Stimulated activated CD8-positive, alpha-beta memory T cell treated with anti-CD3 and anti-CD28 coated beads, Interleukin-12 subunit alpha, Interleukin-12 subunit beta, amount 100 ng/mL, for 4 hours (primary cell): ENCODE data around the gene PLPP1.
A peak's percentile ranks its signal among the peaks of the same experiment; 100 is the strongest.

Source experiments
- DNase-seq: peaks from one replicate; pipeline ENCODE4 v3.0.0-alpha.2; 2020; ENCODE audit warnings: low read depth

The PLPP1 gene

DNA sequence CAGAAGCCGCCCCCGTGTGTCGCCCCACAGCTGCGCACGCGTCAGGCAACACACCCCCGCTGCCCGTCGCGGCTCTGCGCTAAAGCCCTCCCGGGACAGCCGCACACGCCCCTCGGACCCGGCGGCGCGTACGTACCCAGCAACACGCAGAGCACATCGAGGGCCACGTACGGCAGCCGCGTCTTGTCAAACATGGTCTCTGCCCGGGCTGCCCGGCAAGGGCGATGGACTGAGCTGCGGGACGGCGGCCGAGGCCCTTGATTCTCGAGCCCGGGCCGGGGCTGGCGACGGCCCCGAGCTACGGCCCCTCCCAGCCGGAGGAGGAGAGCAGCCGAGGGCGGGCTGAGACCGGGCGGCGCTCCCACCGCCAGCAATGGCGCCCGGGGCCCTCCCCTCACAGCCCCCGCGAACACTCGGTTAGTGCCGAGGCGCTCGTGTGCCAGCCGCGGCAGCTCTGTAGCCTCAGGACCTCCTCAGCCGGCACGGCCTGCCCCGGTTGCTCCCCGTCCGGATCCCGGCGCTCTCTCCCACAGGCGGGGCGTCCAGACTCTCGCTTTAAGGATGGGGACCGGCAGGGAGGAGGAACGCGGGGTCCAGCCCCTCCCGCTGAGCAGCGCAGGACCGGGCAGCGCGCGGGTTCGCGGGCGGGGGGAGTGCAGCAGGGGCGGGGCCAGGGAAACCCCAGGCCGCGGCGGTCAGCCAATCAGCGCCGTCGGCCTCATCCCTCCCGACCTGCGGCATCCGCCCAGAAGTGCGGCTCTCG, at the start of gene PLPP1:
TSS of gene PLPP1 (minus strand) at position 529 of the 763 bp plus-strand sequence. CDS start at position 194, 335 bp downstream.
- peak; percentile 83 for DNase-seq

GRCh38 chr5:55583578-55583977, 48.8 kb upstream of the PLPP1 start:
- no peak for DNase-seq

- no peak for DNase-seq
These were observed 47.5 kb upstream of the PLPP1 start for GRCh38 chr5:55582256-55582655.

DNA sequence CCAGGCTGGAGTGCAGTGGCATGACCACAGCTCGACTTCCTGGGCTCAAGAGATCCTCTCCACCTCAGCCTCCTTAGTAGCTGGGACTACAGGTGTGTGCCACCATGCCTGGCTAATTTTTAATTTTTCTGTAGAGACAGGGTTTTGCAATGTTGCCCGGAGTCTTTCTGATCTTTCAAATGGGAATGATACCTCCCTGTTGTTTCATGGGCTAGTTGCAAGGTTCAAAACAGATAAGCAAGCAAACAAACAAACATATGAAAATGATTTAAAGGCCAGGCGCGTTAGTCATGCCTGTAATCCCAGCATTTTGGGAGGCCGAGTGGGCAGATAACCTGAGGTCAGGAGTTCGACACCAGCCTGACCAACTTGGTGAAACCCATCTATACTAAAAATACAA, 45.3 kb upstream of the PLPP1 start:
- no peak for DNase-seq

DNA sequence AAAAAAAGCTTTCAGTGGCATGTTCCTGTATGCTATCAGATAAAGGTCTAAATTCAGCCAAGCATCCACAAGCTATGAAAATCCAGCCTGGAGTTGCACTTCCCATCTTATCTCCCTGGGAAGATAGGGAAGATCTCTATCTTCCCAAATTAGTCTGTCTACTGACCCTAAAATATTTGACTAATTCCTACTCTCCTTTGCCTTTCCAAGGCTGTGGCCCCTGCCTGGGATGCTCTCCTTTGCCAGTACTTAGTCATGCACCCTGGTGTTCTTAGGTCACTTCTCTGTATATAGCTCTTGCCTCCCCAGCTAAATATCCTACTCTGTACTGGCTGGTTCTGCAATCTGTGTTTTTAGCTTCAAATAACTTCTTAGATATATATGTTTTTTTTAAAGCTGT, 44.0 kb upstream of the PLPP1 start:
- DNase-seq = no peak

DNA sequence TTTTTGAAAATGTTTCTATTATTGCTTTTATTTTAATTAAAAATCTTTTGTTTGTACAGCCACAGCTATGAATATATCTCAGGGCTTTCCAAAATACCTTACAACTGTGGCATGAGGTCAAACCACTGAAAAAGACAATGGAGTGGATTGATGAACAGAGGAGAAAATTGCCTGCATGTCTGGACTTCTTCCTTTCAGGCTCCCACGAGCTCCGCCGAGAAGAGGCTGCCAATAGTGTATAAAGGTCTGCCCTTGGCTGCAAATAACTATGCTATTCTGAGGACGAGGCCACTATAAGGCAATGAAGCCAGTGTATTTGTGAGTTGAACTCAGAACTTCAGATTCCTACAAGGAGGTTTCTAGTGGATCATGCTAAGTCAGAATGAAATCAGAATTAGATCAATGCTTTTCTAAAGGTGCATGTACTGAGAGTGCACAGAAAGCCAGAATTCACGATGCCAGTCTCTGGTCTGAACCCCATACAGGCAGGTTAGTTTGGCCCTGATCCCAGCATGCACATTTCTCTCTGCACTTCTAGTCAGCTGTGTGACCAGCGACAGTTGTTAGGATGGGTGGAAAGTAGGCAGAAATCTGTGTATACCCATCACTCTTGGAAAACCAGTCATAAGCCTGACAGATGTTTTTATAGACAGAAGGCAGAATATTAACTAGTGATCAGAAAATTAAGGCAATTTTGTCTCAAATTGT, 42.7 kb upstream of the PLPP1 start:
- DNase-seq = no peak

- no peak for DNase-seq
These were observed 41.9 kb upstream of the PLPP1 start for GRCh38 chr5:55576661-55577060.

GRCh38 chr5:55575815-55576583, 41.2 kb upstream of the PLPP1 start:
- no peak for DNase-seq

DNA sequence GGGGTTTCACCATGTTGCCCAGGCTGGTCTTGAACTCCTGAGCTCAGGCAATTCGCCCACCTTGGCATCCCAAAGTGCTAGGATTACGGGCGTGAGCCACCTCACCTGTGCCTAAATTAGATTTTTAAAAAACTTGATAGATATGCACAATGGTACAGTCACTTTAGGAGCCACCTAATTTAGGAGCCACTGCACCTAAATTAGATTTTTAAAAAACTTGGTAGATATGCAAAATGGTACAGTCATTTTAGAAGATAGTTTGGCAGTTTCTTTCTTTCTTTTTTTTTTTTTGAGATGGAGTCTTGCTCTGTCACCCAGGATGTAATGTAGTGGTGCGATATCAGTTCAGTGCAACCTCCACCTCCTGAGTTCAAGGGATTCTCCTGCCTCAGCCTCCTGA, 37.8 kb upstream of the PLPP1 start:
- DNase-seq = no peak

- DNase-seq = no peak
These were observed 37.3 kb upstream of the PLPP1 start for GRCh38 chr5:55572020-55572419.

GRCh38 chr5:55570570-55570969, 35.8 kb upstream of the PLPP1 start:
- DNase-seq = no peak

GRCh38 chr5:55570026-55570425, 35.3 kb upstream of the PLPP1 start:
- DNase-seq = no peak

GRCh38 chr5:55569513-55569865, 34.7 kb upstream of the PLPP1 start:
- no peak for DNase-seq

DNA sequence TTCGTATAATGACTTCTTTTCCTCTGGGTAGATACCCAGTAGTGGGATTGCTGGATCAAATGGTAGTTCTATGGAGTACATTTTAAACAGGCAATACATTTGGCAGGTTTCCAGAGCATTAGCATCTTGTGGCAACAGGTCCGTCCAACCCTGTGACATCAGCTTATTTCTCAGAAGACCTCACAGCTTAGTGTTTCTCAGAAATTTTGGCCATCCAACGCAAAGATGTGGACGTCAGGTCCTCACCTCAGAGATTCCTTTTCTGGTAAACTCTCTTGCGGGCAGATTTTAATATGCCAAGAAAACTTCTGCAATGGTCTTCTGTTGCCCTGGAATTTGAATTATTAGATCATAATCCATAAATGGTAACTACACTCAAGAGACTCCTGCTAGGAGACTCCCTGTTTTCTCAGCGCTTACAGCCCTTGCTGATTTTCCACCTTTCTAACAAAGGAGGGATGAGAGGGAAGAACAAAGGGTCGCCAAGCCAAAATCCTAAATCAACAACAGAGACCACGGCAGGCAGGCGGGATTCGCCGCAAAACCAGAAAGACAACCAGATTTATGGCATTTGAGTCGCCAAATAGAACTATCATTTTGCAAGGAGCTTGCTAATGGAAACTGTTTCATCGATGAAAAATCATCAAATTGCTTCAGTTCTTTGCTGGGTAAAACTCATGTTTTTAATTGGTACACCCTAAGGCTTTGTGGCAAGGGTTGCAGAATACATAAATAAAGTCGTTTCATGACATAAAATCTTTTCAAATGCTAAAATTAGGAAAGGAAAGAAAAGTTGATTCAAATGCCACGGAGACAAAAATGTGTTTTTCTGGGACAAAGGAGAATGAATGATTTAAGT, 34.1 kb upstream of the PLPP1 start:
- no peak for DNase-seq

- DNase-seq = no peak
These were observed 30.0 kb upstream of the PLPP1 start for GRCh38 chr5:55564721-55565120.

GRCh38 chr5:55558484-55558883, 23.7 kb upstream of the PLPP1 start:
- no peak for DNase-seq

DNA sequence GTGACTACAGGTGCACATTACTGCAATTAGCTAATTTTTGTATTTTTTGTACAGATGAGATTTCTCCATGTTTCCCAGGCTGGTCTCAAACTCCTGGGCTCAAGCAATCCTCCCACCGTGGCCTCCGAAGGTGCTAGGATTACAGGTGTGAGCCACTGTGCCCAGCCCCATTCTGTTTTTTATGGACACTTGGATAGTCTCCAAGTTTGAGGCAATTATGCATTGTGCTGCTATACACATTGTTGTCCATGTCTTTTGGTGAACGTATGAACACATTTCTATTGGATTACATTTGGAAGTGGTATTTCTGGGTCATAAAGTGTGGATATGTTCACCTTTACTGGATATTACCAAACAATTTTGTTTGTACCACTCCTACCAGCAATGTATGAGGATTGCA, 22.4 kb upstream of the PLPP1 start:
- no peak for DNase-seq

GRCh38 chr5:55554585-55555202, 19.9 kb upstream of the PLPP1 start:
- no peak for DNase-seq

DNA sequence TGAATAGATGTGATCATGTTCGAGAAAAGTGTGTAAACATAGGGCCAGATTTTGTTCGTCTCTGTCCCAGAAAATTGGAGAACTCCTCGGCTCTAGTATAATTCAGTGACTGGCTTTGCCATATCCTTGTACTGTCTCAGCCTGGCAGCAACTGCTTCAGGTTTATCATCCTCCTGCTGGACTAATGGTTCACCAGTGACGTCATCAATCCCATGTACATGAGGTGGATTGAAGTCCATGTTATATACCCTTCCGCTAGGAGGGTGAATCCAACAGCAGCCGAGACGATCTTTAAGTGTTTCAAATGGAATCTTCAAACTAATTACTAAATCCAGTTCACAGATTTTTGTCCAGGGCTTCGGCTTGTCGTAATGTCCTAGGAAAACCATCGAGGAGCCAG, 17.1 kb upstream of the PLPP1 start:
- no peak for DNase-seq

DNA sequence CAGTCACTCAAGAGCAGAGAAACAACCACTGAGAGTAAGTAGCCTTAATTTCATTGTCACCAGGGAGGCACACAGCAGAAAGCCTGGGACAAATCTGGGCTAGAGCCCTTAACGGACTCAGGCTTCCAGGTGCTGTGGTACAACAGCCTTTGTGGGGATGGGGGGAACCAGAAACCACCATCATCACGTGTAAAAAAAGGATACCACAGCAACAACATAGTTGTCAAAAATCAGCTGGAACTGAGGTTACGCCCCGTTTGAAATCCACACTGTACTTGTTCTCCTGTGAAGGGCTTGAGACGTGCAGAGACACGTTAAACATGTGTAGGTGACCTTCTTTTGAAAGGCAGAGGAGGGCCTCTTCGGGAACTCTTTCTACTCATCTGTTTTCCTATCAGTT, 16.6 kb upstream of the PLPP1 start:
- no peak for DNase-seq

DNA sequence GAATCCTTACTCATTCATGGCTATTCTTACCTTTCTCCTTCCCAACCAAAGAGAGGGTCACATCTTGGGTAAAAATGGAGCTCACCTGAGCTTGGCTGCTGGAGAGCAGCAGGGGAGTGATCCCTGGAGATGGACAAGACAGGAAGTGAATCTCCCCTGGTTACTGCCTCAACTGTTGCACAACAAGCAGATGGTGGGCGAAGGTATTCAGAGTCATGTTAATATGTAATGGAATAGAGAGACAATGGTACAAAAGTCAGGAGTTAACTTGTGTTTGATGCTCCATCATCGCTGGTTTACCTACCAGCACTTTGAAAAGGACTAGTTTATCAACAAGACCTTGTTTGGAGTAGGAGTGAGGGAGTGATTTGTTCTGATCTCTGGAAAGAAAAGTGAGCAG, 13.0 kb upstream of the PLPP1 start:
- no peak for DNase-seq

- DNase-seq = no peak
These were observed 12.2 kb upstream of the PLPP1 start for GRCh38 chr5:55546947-55547346.
